ENCODE results near the gene NPFF.

- TF ChIP-seq CTCF (IDR thresholded peaks at IDR 0.05) (no peak), POLR2A (IDR thresholded peaks at IDR 0.05) (no peak)
These were observed 32.2 kb upstream of the NPFF start for GRCh38 chr12:53539526-53539925.
